GM18951 (cell line): ENCODE measurements around the gene CREBBP.

Experiments used
- POLR2A ChIP-seq: IDR thresholded peaks from 4 replicates; pipeline ENCODE4 v1.6.1; 2011; ENCODE audit warnings: mild to moderate bottlenecking; ENCODE audit not compliant: insufficient read length, insufficient read depth; ENCODE audit errors: extremely low read depth
- in situ Hi-C: fragments of 300-500 bp; cut with MboI; formaldehyde crosslinking; loops from one replicate; pipeline ENCODE4 v1.12.0; 2022; ENCODE audit warnings: low sequenced_read_pairs, mixed read lengths, inconsistent platforms; ENCODE audit not compliant: unreplicated experiment

CREBBP gene

DNA sequence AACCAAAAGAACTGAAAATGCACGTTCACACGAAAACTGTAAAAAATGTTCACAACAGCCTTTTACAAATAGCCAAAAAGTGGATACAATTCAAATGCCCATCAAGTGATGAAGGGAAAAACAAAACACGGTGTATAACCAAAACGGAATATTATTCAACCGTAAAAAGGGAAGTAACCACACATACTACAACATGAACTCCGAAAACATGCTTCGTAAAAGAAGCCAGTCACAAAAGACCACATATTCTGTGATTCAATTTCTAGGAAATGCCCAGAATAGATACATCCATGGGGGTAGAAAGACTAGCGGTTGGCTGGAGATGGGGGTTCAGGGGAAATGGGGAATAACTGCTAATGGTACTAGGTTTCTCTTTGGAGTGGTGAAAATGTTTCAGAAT lies 81.7 kb downstream of the CREBBP start:
- no peak for TF ChIP-seq POLR2A
- in situ Hi-C loops: no loop called here

- in situ Hi-C loops: no loop called here
- TF ChIP-seq POLR2A: no peak
These were observed 82.4 kb downstream of the CREBBP start for GRCh38 chr16:3797904-3798811.

GRCh38 chr16:3797473-3797872 lies 83.0 kb downstream of the CREBBP start:
- in situ Hi-C loops: no loop called here
- TF ChIP-seq POLR2A: no peak

- in situ Hi-C loops: no loop called here
- no peak for TF ChIP-seq POLR2A
These were observed 87.3 kb downstream of the CREBBP start for GRCh38 chr16:3793161-3793576.

GRCh38 chr16:3792472-3793012 lies 88.0 kb downstream of the CREBBP start:
- TF ChIP-seq POLR2A: no peak
- in situ Hi-C loops: no loop called here

DNA sequence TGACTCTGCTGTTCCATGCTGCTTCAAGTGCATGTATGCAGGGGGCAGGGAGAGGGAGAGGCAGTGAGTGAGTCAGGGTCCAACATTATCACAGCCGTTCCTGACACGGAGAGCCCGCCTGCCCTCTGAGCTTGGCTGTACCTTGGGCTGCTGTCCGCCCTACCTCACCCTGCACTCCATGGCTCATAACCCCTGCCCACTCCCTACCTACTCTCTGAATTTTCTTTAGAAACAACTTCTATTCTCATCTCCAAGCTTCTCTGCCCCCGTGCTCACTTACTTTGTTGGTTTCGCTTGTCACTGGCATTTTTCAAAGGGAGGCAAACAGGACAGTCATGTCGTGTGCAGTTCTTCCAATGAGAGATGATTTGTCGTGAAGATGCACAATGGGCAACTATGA lies 88.8 kb downstream of the CREBBP start:
- TF ChIP-seq POLR2A: no peak
- in situ Hi-C loops: no loop called here

DNA sequence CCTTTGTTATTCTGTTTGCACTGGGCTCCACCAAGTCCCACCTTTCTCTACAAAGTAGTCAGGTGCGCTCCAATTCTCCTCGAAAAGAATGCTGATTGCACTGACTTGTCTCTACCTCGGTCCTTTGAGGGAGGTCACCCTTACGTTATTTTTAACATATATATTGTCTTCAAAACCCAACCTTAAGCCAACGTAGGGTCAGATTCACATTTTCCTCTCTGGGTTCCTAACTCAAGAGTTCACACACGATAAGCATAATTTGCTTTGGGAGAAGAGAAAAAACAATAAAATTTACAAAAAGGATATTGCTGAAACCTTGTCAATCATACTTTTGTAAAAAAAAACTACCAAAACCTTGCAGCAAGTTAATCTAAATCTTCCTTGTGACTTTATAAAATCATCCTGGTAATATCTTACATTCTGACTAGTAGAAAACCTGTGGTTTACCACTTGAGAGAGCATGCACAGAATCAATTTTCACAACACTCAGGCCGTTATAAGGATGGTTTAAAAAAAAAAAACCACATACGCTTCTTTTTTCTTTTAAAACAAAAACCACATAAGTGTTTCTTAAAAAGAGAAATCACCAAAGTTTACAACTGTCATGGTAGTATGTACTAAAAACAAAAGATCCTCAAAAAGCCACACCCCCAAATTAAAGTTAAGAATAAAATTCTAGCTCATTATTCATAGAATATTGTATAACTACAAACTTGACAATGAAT lies 91.0 kb downstream of the CREBBP start:
- TF ChIP-seq POLR2A: no peak
- in situ Hi-C loops: no loop called here

DNA sequence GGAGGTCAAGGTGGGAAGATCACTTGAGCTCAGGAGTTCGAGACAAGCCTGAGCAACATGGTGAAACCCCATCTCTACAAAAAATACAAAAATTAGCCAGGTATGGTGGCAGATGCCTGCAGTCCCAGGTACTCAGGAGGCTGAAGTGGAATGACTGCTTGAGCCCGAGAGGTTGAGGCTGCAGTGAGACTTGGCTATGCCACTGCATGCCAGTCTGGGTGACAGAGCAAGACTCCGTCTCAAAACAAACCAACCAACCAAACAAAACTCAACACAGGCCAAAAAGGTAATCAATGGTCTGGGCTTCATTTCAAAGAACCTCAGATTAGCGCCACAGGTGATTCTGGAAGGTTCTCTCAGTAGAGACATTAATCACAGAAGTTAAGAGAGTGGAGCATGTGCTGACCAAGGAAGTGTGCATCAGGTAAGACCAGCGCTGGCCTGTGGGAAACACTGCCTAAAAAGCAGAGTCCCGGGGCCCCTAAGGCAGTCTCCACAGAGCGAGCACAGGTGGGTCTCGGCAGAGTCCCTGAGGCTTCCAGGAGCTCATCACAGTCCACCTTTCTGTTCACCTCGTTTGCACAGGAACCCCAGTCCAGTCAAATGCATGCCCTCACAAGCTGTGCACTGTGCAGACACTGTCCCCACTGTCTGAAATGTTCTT lies 91.7 kb downstream of the CREBBP start:
- in situ Hi-C loops: no loop called here

DNA sequence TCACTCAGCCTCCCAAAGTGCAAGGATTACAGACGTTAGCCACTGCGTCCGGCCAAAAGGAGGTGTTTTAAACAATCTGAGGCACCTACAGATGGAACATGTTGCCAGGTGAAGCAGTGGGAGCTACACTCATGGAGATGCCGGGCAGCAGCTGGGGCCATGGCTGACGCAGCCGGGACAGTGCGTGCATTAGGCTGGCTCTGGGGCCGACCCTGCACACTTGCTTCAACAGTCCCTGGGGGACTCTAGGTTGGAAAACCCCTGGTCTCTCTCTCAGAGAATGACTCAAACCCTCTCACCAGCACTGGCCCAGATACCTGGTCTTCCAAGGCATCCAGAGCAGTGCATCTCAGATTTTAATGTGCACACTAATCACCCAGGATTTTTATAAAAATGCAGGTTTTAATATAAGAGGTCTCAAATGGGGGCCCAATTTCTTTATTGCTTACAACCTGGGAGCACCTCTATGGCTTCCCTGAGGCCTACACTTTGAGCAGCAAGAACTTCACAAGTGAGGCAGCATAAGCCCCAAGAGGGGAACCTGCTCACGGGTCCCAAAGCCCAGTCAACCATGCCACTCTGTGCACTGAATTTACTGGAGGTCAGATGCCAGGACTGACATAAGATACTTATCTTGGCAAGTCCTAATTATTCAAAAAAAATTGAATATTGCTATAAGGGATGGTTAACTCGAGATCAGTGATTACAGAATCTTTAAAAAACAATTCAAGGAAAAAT lies 92.4 kb downstream of the CREBBP start:
- in situ Hi-C loops: no loop called here
- TF ChIP-seq POLR2A: no peak

More for the DNA sequence above, 91.7 kb downstream of the CREBBP start:
- TF ChIP-seq POLR2A: no peak

DNA sequence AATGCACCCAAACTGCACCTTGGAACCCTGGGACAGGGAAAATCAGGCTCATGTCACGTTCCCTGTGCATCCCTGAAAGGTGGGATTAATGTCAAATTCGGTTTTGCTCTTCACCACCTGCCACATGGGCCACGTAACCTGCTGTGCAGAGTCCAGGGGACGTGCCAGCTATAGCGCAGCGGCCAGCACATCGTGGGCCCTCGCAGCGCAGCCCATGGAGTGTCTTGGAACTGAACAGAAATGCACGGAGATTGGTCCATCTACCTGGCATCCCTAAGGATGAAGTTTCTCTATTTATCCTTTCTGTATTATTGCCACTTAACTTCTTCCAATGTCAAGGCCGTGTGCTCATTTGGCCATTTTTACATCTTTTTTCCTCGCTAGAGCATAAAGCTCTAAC lies 95.1 kb downstream of the CREBBP start:
- in situ Hi-C loops: no loop called here
- TF ChIP-seq POLR2A: no peak

GRCh38 chr16:3783516-3783915 lies 97.0 kb downstream of the CREBBP start:
- in situ Hi-C loops: no loop called here
- TF ChIP-seq POLR2A: no peak

GRCh38 chr16:3782566-3782965 lies 97.9 kb downstream of the CREBBP start:
- in situ Hi-C loops: no loop called here

More at GRCh38 chr16:3782566-3782965, 97.9 kb downstream of the CREBBP start:
- TF ChIP-seq POLR2A: no peak
